Activated T-cell treated with anti-CD3 and anti-CD28 coated beads for 4 hours (primary cell): ENCODE measurements around the gene STUB1.
A peak's percentile ranks its signal among the peaks of the same experiment; 100 is the strongest.

Experiments
- DNase-seq: peaks from one replicate; pipeline ENCODE4 v3.0.0-alpha.2; 2020

Gene STUB1

GRCh38 chr16:667780-668518, 12.3 kb upstream of the STUB1 start, which contains the start of gene RHOT2:
Gene RHOT2 (plus strand): TSS chr16:668132. CDS start chr16:668200, 68 bp downstream.
- peak; percentile 83 for DNase-seq

GRCh38 chr16:668519-669171, 11.6 kb upstream of the STUB1 start:
- no peak for DNase-seq

GRCh38 chr16:669666-670065, 10.5 kb upstream of the STUB1 start:
- DNase-seq: no peak

- DNase-seq: no peak
Observed at GRCh38 chr16:670485-671352, 9.5 kb upstream of the STUB1 start.

- no peak for DNase-seq
Observed at GRCh38 chr16:671353-672131, 8.7 kb upstream of the STUB1 start.

- DNase-seq: no peak
Observed at GRCh38 chr16:672371-672770, 7.8 kb upstream of the STUB1 start.

GRCh38 chr16:672851-673250, 7.4 kb upstream of the STUB1 start:
- DNase-seq: no peak

GRCh38 chr16:673399-673991, 6.7 kb upstream of the STUB1 start:
- no peak for DNase-seq

GRCh38 chr16:674214-674881, 5.9 kb upstream of the STUB1 start:
- no peak for DNase-seq

GRCh38 chr16:674968-675883, 5.0 kb upstream of the STUB1 start, which contains the start of gene RHBDL1:
Gene RHBDL1 (plus strand): TSS chr16:675671. CDS start chr16:675791, 120 bp downstream.
- DNase-seq: no peak

GRCh38 chr16:675884-676564, 4.2 kb upstream of the STUB1 start:
- DNase-seq: no peak

- no peak for DNase-seq
Observed at GRCh38 chr16:676565-676902, 3.7 kb upstream of the STUB1 start.

GRCh38 chr16:676913-677312, 3.3 kb upstream of the STUB1 start:
- DNase-seq: no peak

GRCh38 chr16:677316-678190, 2.7 kb upstream of the STUB1 start:
- DNase-seq: no peak

- no peak for DNase-seq
Observed at GRCh38 chr16:678209-678857, 1.9 kb upstream of the STUB1 start.

GRCh38 chr16:678858-679813, 1.1 kb upstream of the STUB1 start:
- no peak for DNase-seq

GRCh38 chr16:680625-680945, 375 bp downstream of the STUB1 start:
- DNase-seq: no peak
